ENCODE data around the gene PLSCR4. TPM values are rescaled to one million over a fixed set of nuclear protein-coding genes. Genes with fewer than 3 reads are reported as not detected.

PLSCR4 gene
- total RNA-seq, 4 donors from 2014 or later = 16.4 to 37.3 (median 23.7) TPM

- Histone ChIP-seq H3K4me3 (no peak overlapping the region), H3K27ac (no peak overlapping the region)
- WGBS = 60% methylated on average over 2 of the region's 2 CpGs
These were observed 4.4 kb downstream of the PLSCR4 start for GRCh38 chr3:146246526-146246925.

GRCh38 chr3:146243559-146243958 lies 7.3 kb downstream of the PLSCR4 start:
- 68% methylated on average over 1 of the region's 1 CpG for WGBS

More at GRCh38 chr3:146246526-146246925, 4.4 kb downstream of the PLSCR4 start:
- no peaks in the 10 kb centered on the region for H3K9me3 ChIP-seq
- peaks cover 6% of the 10 kb centered on the region for H3K4me1 ChIP-seq
- TF ChIP-seq EP300 (IDR thresholded peaks at IDR 0.05) (no peak), CTCF (IDR thresholded peaks at IDR 0.05) (no peak), POLR2A (IDR thresholded peaks at IDR 0.05) (no peak), POLR2AphosphoS5 (IDR thresholded peaks at IDR 0.05) (no peak)
- H3K27me3 ChIP-seq = no peaks in the 10 kb centered on the region
- no peak for DNase-seq (ENCODE audit: low spot score in 2 of 2)
- H3K36me3 ChIP-seq = no peaks in the 10 kb centered on the region

GRCh38 chr3:146241523-146242240 lies 9.2 kb downstream of the PLSCR4 start:
- H3K9me3 ChIP-seq = no peaks in the 10 kb centered on the region
- WGBS = 91% methylated on average over 9 of the region's 9 CpGs
- no peak overlapping the region for H3K4me3 ChIP-seq
- H3K36me3 ChIP-seq = no peaks in the 10 kb centered on the region
- DNase-seq (ENCODE audit: low spot score in 2 of 2) = no peak
- H3K27me3 ChIP-seq = no peaks in the 10 kb centered on the region
- H3K4me1 ChIP-seq = no peaks in the 10 kb centered on the region
- H3K27ac ChIP-seq = no peak overlapping the region
- TF ChIP-seq EP300 (IDR thresholded peaks at IDR 0.05) = no peak
- no peak for TF ChIP-seq CTCF (IDR thresholded peaks at IDR 0.05)
- TF ChIP-seq POLR2A (IDR thresholded peaks at IDR 0.05) = no peak
- TF ChIP-seq POLR2AphosphoS5 (IDR thresholded peaks at IDR 0.05) = no peak

More at GRCh38 chr3:146243559-146243958, 7.3 kb downstream of the PLSCR4 start:
- Histone ChIP-seq H3K27me3 (no peaks in the 10 kb centered on the region), H3K4me1 (no peaks in the 10 kb centered on the region), H3K4me3 (no peak overlapping the region), H3K9me3 (no peaks in the 10 kb centered on the region), H3K27ac (no peak overlapping the region), H3K36me3 (no peaks in the 10 kb centered on the region)
- TF ChIP-seq CTCF (IDR thresholded peaks at IDR 0.05) = no peak
- DNase-seq (ENCODE audit: low spot score in 2 of 2) = no peak

GRCh38 chr3:146233487-146233886 lies 17.4 kb downstream of the PLSCR4 start:
- no peaks in the 10 kb centered on the region for H3K36me3 ChIP-seq
- H3K9me3 ChIP-seq = peaks cover 7% of the 10 kb centered on the region
- TF ChIP-seq CTCF (IDR thresholded peaks at IDR 0.05) (no peak), POLR2A (IDR thresholded peaks at IDR 0.05) (no peak), EP300 (IDR thresholded peaks at IDR 0.05) (no peak), POLR2AphosphoS5 (IDR thresholded peaks at IDR 0.05) (no peak)
- H3K4me3 ChIP-seq = no peak overlapping the region
- no peaks in the 10 kb centered on the region for H3K27me3 ChIP-seq
- no peak overlapping the region for H3K27ac ChIP-seq
- H3K4me1 ChIP-seq = no peaks in the 10 kb centered on the region
- no peak for DNase-seq (ENCODE audit: low spot score in 2 of 2)

- no peaks in the 10 kb centered on the region for H3K36me3 ChIP-seq
- no peak overlapping the region for H3K4me3 ChIP-seq
- H3K9me3 ChIP-seq = no peaks in the 10 kb centered on the region
- H3K27me3 ChIP-seq = no peaks in the 10 kb centered on the region
- DNase-seq (ENCODE audit: low spot score in 2 of 2) = no peak
- H3K4me1 ChIP-seq = no peaks in the 10 kb centered on the region
- H3K27ac ChIP-seq = no peak overlapping the region
- WGBS = 100% methylated on average over 1 of the region's 1 CpG
- TF ChIP-seq POLR2AphosphoS5 (IDR thresholded peaks at IDR 0.05) (no peak), CTCF (IDR thresholded peaks at IDR 0.05) (no peak), EP300 (IDR thresholded peaks at IDR 0.05) (no peak), POLR2A (IDR thresholded peaks at IDR 0.05) (no peak)
These were observed 23.4 kb downstream of the PLSCR4 start for GRCh38 chr3:146227486-146227885.

Measured in suprapubic skin (tissue), 4 donors.